Suprapubic skin (tissue), 4 donors: ENCODE data around the gene ZNF521. TPM values are rescaled to one million over a fixed set of nuclear protein-coding genes. Genes with fewer than 3 reads are reported as not detected.

Experiments
- DNase-seq, 2 donors: peaks; one replicate each; pipeline ENCODE4 v3.0.0-alpha.2; 2019; ENCODE audit warnings: low spot score in 2 of 2
- H3K27ac ChIP-seq: fragments of 200-600 bp; sonication (generic); one replicate; pipeline ENCODE4 v1.5.1; 2019
- H3K27me3 ChIP-seq: fragments of 200-600 bp; sonication (generic); one replicate; pipeline ENCODE4 v1.5.1; 2019
- H3K36me3 ChIP-seq: fragments of 200-600 bp; sonication (generic); one replicate; pipeline ENCODE4 v1.5.1; 2019
- H3K4me1 ChIP-seq: fragments of 200-600 bp; sonication (generic); one replicate; pipeline ENCODE4 v1.5.1; 2019
- H3K4me3 ChIP-seq: fragments of 200-600 bp; sonication (generic); one replicate; pipeline ENCODE4 v1.5.1; 2019; ENCODE audit warnings: mild to moderate bottlenecking
- H3K9me3 ChIP-seq: fragments of 200-600 bp; sonication (generic); one replicate; pipeline ENCODE4 v1.5.1; 2019
- EP300 ChIP-seq: sonication (generic); formaldehyde crosslinking; IDR thresholded peaks from one replicate; pipeline ENCODE4 v1.6.1; 2017; ENCODE audit warnings: antibody characterized with exemption
- POLR2A ChIP-seq, 2 donors: fragments of 450-650 bp; IDR thresholded peaks; one replicate each; pipeline ENCODE4 v1.6.1; 2017; ENCODE audit warnings: antibody characterized with exemption in 2 of 2, mild to moderate bottlenecking in 2 of 2, moderate library complexity in 2 of 2
- POLR2AphosphoS5 ChIP-seq, 3 donors: sonication (generic); formaldehyde crosslinking; IDR thresholded peaks; one replicate each; pipeline ENCODE4 v1.6.1; 2017; ENCODE audit warnings: antibody characterized with exemption in 3 of 3
- WGBS: methylation state at CpG from one replicate; pipeline ENCODE4 v1.1.5; 2018; 5-methylcytosine and 5-hydroxymethylcytosine counted together
- total RNA-seq, 4 donors: library from RNA; depleted of rRNA; stranded (reverse); fragments of >200 nt; gene quantifications; one replicate each; pipeline ENCODE4 v1.1.0, GENCODE V29; 2016
- TF ChIP-seq, protein P1 (sequence below), 2 donors: fragments of 200-600 bp in 1 of 2; fragments of 450-650 bp in 1 of 2; sonication (generic) in 1 of 2; IDR thresholded peaks; one replicate each; pipeline ENCODE4 v1.5.1; 2016 to 2019; ENCODE audit warnings: antibody characterized with exemption in 2 of 2, mild to moderate bottlenecking in 1 of 2, moderate library complexity in 1 of 2

ZNF521 gene
- total RNA-seq, 4 donors from 2014 or later, result 6.4 to 13.2 (median 10.1) TPM

- Histone ChIP-seq H3K4me3 (no peak overlapping the region), H3K27me3 (no peaks in the 10 kb centered on the region), H3K4me1 (no peaks in the 10 kb centered on the region), H3K36me3 (no peaks in the 10 kb centered on the region), H3K27ac (no peak overlapping the region), H3K9me3 (no peaks in the 10 kb centered on the region)
- 84% methylated on average over 5 of the region's 5 CpGs for WGBS
- DNase-seq, result no peak
- TF ChIP-seq POLR2A (IDR thresholded peaks at IDR 0.05) (no peak), EP300 (no peak), POLR2AphosphoS5 (IDR thresholded peaks at IDR 0.05) (no peak)
- TF ChIP-seq, protein P1, sequence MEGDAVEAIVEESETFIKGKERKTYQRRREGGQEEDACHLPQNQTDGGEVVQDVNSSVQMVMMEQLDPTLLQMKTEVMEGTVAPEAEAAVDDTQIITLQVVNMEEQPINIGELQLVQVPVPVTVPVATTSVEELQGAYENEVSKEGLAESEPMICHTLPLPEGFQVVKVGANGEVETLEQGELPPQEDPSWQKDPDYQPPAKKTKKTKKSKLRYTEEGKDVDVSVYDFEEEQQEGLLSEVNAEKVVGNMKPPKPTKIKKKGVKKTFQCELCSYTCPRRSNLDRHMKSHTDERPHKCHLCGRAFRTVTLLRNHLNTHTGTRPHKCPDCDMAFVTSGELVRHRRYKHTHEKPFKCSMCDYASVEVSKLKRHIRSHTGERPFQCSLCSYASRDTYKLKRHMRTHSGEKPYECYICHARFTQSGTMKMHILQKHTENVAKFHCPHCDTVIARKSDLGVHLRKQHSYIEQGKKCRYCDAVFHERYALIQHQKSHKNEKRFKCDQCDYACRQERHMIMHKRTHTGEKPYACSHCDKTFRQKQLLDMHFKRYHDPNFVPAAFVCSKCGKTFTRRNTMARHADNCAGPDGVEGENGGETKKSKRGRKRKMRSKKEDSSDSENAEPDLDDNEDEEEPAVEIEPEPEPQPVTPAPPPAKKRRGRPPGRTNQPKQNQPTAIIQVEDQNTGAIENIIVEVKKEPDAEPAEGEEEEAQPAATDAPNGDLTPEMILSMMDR (IDR thresholded peaks at IDR 0.05), result no peak
Measured at GRCh38 chr18:25058521-25058920, 293.4 kb downstream of the ZNF521 start.

GRCh38 chr18:25057491-25058050 is 294.4 kb downstream of the ZNF521 start:
- no peaks in the 10 kb centered on the region for H3K4me1 ChIP-seq
- 62% methylated on average over 7 of the region's 7 CpGs for WGBS
- no peak overlapping the region for H3K27ac ChIP-seq
- H3K36me3 ChIP-seq, result no peaks in the 10 kb centered on the region
- no peak overlapping the region for H3K4me3 ChIP-seq
- H3K27me3 ChIP-seq, result no peaks in the 10 kb centered on the region
- no peaks in the 10 kb centered on the region for H3K9me3 ChIP-seq
- DNase-seq, result no peak
- TF ChIP-seq EP300 (no peak), POLR2AphosphoS5 (IDR thresholded peaks at IDR 0.05) (no peak), POLR2A (IDR thresholded peaks at IDR 0.05) (no peak)
- TF ChIP-seq, protein P1 (IDR thresholded peaks at IDR 0.05), result no peak

DNA sequence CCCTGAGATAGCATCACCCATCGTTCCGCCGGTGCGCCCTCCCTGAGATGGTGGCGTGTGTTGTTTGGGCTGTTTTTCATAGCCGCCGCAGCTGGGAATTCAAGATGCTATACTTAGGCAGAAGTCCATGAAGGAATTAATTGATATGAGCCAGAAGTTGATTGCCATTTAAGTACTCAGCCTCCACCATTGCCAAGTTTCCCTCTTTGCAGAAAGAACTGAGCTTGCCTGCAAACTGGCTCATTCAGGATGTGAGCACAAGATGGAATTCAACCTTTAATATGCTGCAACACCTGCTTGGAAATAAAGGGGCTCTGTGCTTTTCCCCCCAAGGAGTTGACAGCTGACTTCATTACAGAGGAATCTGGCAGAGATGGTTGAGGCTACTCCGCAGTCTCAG is 295.5 kb downstream of the ZNF521 start:
- no peaks in the 10 kb centered on the region for H3K27me3 ChIP-seq

GRCh38 chr18:25055076-25055475 is 296.9 kb downstream of the ZNF521 start:
- 85% methylated on average over 4 of the region's 4 CpGs for WGBS
- no peaks in the 10 kb centered on the region for H3K9me3 ChIP-seq
- no peak for TF ChIP-seq POLR2A (IDR thresholded peaks at IDR 0.05)
- TF ChIP-seq, protein P1 (IDR thresholded peaks at IDR 0.05), result no peak
- TF ChIP-seq EP300, result no peak
- no peak for TF ChIP-seq POLR2AphosphoS5 (IDR thresholded peaks at IDR 0.05)
- H3K27ac ChIP-seq, result no peak overlapping the region
- no peaks in the 10 kb centered on the region for H3K4me1 ChIP-seq
- H3K27me3 ChIP-seq, result no peaks in the 10 kb centered on the region
- H3K36me3 ChIP-seq, result no peaks in the 10 kb centered on the region
- no peak for DNase-seq
- no peak overlapping the region for H3K4me3 ChIP-seq

More for the DNA sequence above, 295.5 kb downstream of the ZNF521 start:
- H3K36me3 ChIP-seq, result no peaks in the 10 kb centered on the region
- WGBS, result 78% methylated on average over 8 of the region's 8 CpGs
- TF ChIP-seq, protein P1 (IDR thresholded peaks at IDR 0.05), result no peak
- TF ChIP-seq POLR2AphosphoS5 (IDR thresholded peaks at IDR 0.05) (no peak), POLR2A (IDR thresholded peaks at IDR 0.05) (no peak), EP300 (no peak)
- no peaks in the 10 kb centered on the region for H3K9me3 ChIP-seq
- no peaks in the 10 kb centered on the region for H3K4me1 ChIP-seq
- no peak overlapping the region for H3K27ac ChIP-seq
- H3K4me3 ChIP-seq, result no peak overlapping the region
- no peak for DNase-seq

- H3K36me3 ChIP-seq, result no peaks in the 10 kb centered on the region
Measured at GRCh38 chr18:25053466-25053865, 298.5 kb downstream of the ZNF521 start.

More at GRCh38 chr18:25053466-25053865, 298.5 kb downstream of the ZNF521 start:
- Histone ChIP-seq H3K4me1 (no peaks in the 10 kb centered on the region), H3K9me3 (no peaks in the 10 kb centered on the region), H3K4me3 (no peak overlapping the region), H3K27me3 (no peaks in the 10 kb centered on the region), H3K27ac (no peak overlapping the region)
- no peak for DNase-seq
- 51% methylated on average over 6 of the region's 6 CpGs for WGBS
- TF ChIP-seq POLR2AphosphoS5 (IDR thresholded peaks at IDR 0.05) (no peak), POLR2A (IDR thresholded peaks at IDR 0.05) (no peak), EP300 (no peak)
- TF ChIP-seq, protein P1 (IDR thresholded peaks at IDR 0.05), result no peak
